ENCODE measurements around the gene SIRT7. TPM values are rescaled to one million over a fixed set of nuclear protein-coding genes. Genes with fewer than 3 reads are reported as not detected.
A peak's percentile ranks its signal among the peaks of the same experiment; 100 is the strongest.

The SIRT7 gene
- total RNA-seq, 1 experiment from 2014 or later = 51.6 TPM

GRCh38 chr17:81869221-81870130 lies 48.5 kb downstream of the SIRT7 start:
- H3K79me2 ChIP-seq (ENCODE audit: low read length) = peaks cover 34% of the 10 kb centered on the region

GRCh38 chr17:81868674-81869220 lies 49.2 kb downstream of the SIRT7 start:
- CTCF ChIA-PET = no interaction called here
- peaks cover 22% of the 10 kb centered on the region for H3F3A ChIP-seq (ENCODE audit: low read length, unreplicated experiment)
- peaks cover 41% of the 10 kb centered on the region for H3K79me2 ChIP-seq (ENCODE audit: low read length)
- peak; percentile 86 for DNase-seq
- H2AFZ ChIP-seq (ENCODE audit: low read length) = no peak overlapping the region
- ATAC-seq = peak; percentile 24
- peak overlapping the region; percentile 98 for H3K4me2 ChIP-seq (ENCODE audit: low read length)
- BruUV-seq (replicated peaks) = TSS peak; percentile 55
- no peak for TF ChIP-seq EZH2phosphoT487 (IDR thresholded peaks at IDR 0.05; ENCODE audit: borderline replicate concordance, low read length)
- TF ChIP-seq CTCF (conservative IDR thresholded peaks at IDR 0.05; ENCODE audit: low read depth, low read length) = no peak
- no peak for TF ChIP-seq EZH2 (IDR thresholded peaks at IDR 0.05; ENCODE audit: low read length, unreplicated experiment)
- peaks cover 10% of the 10 kb centered on the region; the same call in 1 of the 2 replicates for H3K36me3 ChIP-seq (ENCODE audit: low read depth, low read length)
- intact Hi-C loops (cut with micrococcal nuclease) = no loop called here
- peaks cover 6% of the 10 kb centered on the region; the same call in 1 of the 2 replicates for H4K20me1 ChIP-seq (ENCODE audit: low read length)
- no peaks in the 10 kb centered on the region for H3K9me3 ChIP-seq (ENCODE audit: low read length)
- no peaks in the 10 kb centered on the region for H3K27me3 ChIP-seq (ENCODE audit: low read length)
- POLR2A ChIA-PET (ENCODE audit: unreplicated experiment) = no interaction called here
- peak overlapping the region; percentile 95 for H3K27ac ChIP-seq (ENCODE audit: low read length)
- no peaks in the 10 kb centered on the region for H3K9me2 ChIP-seq (replicated peaks; ENCODE audit: low read length)
- peak overlapping the region; percentile 95 for H3K4me3 ChIP-seq (ENCODE audit: low read length)
- H3K4me1 ChIP-seq (ENCODE audit: insufficient read depth, low read length) = peaks cover 60% of the 10 kb centered on the region
- H3K9ac ChIP-seq (ENCODE audit: low read length) = peak overlapping the region; percentile 98; the same call in 1 of the 2 replicates

More at GRCh38 chr17:81869221-81870130, 48.5 kb downstream of the SIRT7 start:
- Histone ChIP-seq H4K20me1 (ENCODE audit: low read length) (0 out of 2 replicates have a peak, but pooled peaks cover 6% of the 10 kb centered on the region), H3K27me3 (ENCODE audit: low read length) (no peaks in the 10 kb centered on the region), H3K27ac (ENCODE audit: low read length) (peak overlapping the region; percentile 95), H3K9ac (ENCODE audit: low read length) (peak overlapping the region; percentile 98), H3K4me3 (ENCODE audit: low read length) (peak overlapping the region; percentile 95), H3K9me2 (replicated peaks; ENCODE audit: low read length) (no peaks in the 10 kb centered on the region), H3K4me1 (ENCODE audit: insufficient read depth, low read length) (peaks cover 62% of the 10 kb centered on the region), H3F3A (ENCODE audit: low read length, unreplicated experiment) (peaks cover 22% of the 10 kb centered on the region), H3K9me3 (ENCODE audit: low read length) (no peaks in the 10 kb centered on the region), H2AFZ (ENCODE audit: low read length) (no peak overlapping the region), H3K4me2 (ENCODE audit: low read length) (peak overlapping the region; percentile 98), H3K36me3 (ENCODE audit: low read depth, low read length) (peaks cover 9% of the 10 kb centered on the region; the same call in 1 of the 2 replicates)
- ChIA-PET CTCF (interaction anchor here (0.6 kb wide), 1 partner anchor 156 kb away, joined by 6 read pairs; no protein-coding TSS in a partner anchor), POLR2A (ENCODE audit: unreplicated experiment) (interaction anchor here (0.6 kb wide), 1 partner anchor 29 kb away, joined by 3 read pairs; no protein-coding TSS in a partner anchor)
- TF ChIP-seq EZH2phosphoT487 (IDR thresholded peaks at IDR 0.05; ENCODE audit: borderline replicate concordance, low read length) (no peak), EZH2 (IDR thresholded peaks at IDR 0.05; ENCODE audit: low read length, unreplicated experiment) (no peak), CTCF (conservative IDR thresholded peaks at IDR 0.05; ENCODE audit: low read depth, low read length) (peak; percentile 87)
- intact Hi-C loops (cut with micrococcal nuclease) = loop anchor here (5.0 kb wide), 1 partner anchor 58 kb away; the partner anchor contains the start of gene MAFG
- BruUV-seq (replicated peaks) = TSS peak; percentile 49
- DNase-seq = peak; percentile 39
- ATAC-seq = peak; percentile 2

Data from PC-3 (cell line).